NCI-H446 treated with DMSO at 0.1 percent for 48 hours (cell line): Measurements from ENCODE around the gene NDUFA12.
A peak's percentile ranks its signal among the peaks of the same experiment; 100 is the strongest.
"Not testable (repeated sequence)": the region's sequence is repeated elsewhere in the genome, so short reads cannot be mapped to it uniquely, and the experiment has no call there.

Source experiments
- DNase-seq: peaks from one replicate; lab custom pipeline; 2025; lab: John Stamatoyannopoulos, UW

NDUFA12 gene

GRCh38 chr12:95003213-95003920, at the start of gene NDUFA12:
NDUFA12 (minus strand) TSS chr12:95003697; CDS start chr12:95003680, 17 bp downstream.
- DNase-seq = peak; percentile 91

GRCh38 chr12:95051241-95051640, 47.7 kb upstream of the NDUFA12 start:
- DNase-seq = no peak

GRCh38 chr12:95037906-95038305, 34.4 kb upstream of the NDUFA12 start:
- DNase-seq = no peak

- no peak for DNase-seq
These were observed 31.3 kb upstream of the NDUFA12 start for GRCh38 chr12:95034750-95035149.

- no peak for DNase-seq
These were observed 19.0 kb upstream of the NDUFA12 start for GRCh38 chr12:95022477-95022876.

GRCh38 chr12:95017482-95017881, 14.0 kb upstream of the NDUFA12 start:
- no peak for DNase-seq

GRCh38 chr12:95016120-95016519, 12.6 kb upstream of the NDUFA12 start:
- DNase-seq = no peak

- no peak for DNase-seq
These were observed 11.1 kb upstream of the NDUFA12 start for GRCh38 chr12:95014554-95014953.

GRCh38 chr12:95006206-95006605, 2.7 kb upstream of the NDUFA12 start:
- no peak for DNase-seq

- no peak for DNase-seq
These were observed 1.1 kb upstream of the NDUFA12 start for GRCh38 chr12:95004610-95005009.

- no peak for DNase-seq
These were observed 400 bp upstream of the NDUFA12 start for GRCh38 chr12:95003921-95004272.

GRCh38 chr12:95002754-95003153, 743 bp downstream of the NDUFA12 start:
- DNase-seq = no peak

GRCh38 chr12:94998326-94998725, 5.2 kb downstream of the NDUFA12 start:
- no peak for DNase-seq

- no peak for DNase-seq
These were observed 5.8 kb downstream of the NDUFA12 start for GRCh38 chr12:94997726-94998125.

- DNase-seq = no peak
These were observed 6.4 kb downstream of the NDUFA12 start for GRCh38 chr12:94997061-94997460.

GRCh38 chr12:94994312-94994711, 9.2 kb downstream of the NDUFA12 start:
- no peak for DNase-seq

- not testable (repeated sequence) for DNase-seq
These were observed 9.6 kb downstream of the NDUFA12 start for GRCh38 chr12:94993855-94994254.

- no peak for DNase-seq
These were observed 13.3 kb downstream of the NDUFA12 start for GRCh38 chr12:94990222-94990621.

- DNase-seq = no peak
These were observed 15.0 kb downstream of the NDUFA12 start for GRCh38 chr12:94988471-94988870.

GRCh38 chr12:94987801-94988200, 15.7 kb downstream of the NDUFA12 start:
- no peak for DNase-seq

- DNase-seq = no peak
These were observed 16.3 kb downstream of the NDUFA12 start for GRCh38 chr12:94987076-94987669.

GRCh38 chr12:94985099-94985498, 18.4 kb downstream of the NDUFA12 start:
- DNase-seq = not testable (repeated sequence)

- DNase-seq = no peak
These were observed 20.2 kb downstream of the NDUFA12 start for GRCh38 chr12:94983321-94983720.

GRCh38 chr12:94982456-94982855, 21.0 kb downstream of the NDUFA12 start:
- DNase-seq = no peak
